HG02981 (cell line): ENCODE results near the gene TCF19.

Source experiments
- ATAC-seq: cut with Tn5 transposase; IDR thresholded peaks from one replicate; pipeline ENCODE4 v1.9.1; 2021; ENCODE audit warnings: mild to moderate bottlenecking, moderate library complexity; ENCODE audit not compliant: unreplicated experiment

TCF19 gene, protein sequence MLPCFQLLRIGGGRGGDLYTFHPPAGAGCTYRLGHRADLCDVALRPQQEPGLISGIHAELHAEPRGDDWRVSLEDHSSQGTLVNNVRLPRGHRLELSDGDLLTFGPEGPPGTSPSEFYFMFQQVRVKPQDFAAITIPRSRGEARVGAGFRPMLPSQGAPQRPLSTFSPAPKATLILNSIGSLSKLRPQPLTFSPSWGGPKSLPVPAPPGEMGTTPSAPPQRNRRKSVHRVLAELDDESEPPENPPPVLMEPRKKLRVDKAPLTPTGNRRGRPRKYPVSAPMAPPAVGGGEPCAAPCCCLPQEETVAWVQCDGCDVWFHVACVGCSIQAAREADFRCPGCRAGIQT

GRCh38 chr6:31158140-31158862 is at the start of gene TCF19:
TSS of gene TCF19 (plus strand) at chr6:31158589. CDS start at chr6:31159470, 881 bp downstream.
- peak; percentile 87 for ATAC-seq

- no peak for ATAC-seq
Observed at GRCh38 chr6:31110825-31111582, 47.4 kb upstream of the TCF19 start.

- no peak for ATAC-seq
Observed at GRCh38 chr6:31111712-31112111, 46.7 kb upstream of the TCF19 start.

- ATAC-seq = no peak
Observed at GRCh38 chr6:31112478-31112877, 45.9 kb upstream of the TCF19 start, which contains the start of gene C6orf15. TSS of gene C6orf15 (minus strand) at chr6:31112575. CDS start at chr6:31112555, 20 bp downstream.

- ATAC-seq = no peak
Observed at GRCh38 chr6:31113861-31114540, 44.4 kb upstream of the TCF19 start.

- ATAC-seq = no peak
Observed at GRCh38 chr6:31114541-31114878, 43.9 kb upstream of the TCF19 start, which contains the start of gene PSORS1C1. TSS of gene PSORS1C1 (plus strand) at chr6:31114800. CDS start at chr6:31129633, 14,833 bp downstream.

- ATAC-seq = no peak
Observed at GRCh38 chr6:31114970-31115849, 43.2 kb upstream of the TCF19 start.

GRCh38 chr6:31115941-31116560 is 42.3 kb upstream of the TCF19 start:
- no peak for ATAC-seq

DNA sequence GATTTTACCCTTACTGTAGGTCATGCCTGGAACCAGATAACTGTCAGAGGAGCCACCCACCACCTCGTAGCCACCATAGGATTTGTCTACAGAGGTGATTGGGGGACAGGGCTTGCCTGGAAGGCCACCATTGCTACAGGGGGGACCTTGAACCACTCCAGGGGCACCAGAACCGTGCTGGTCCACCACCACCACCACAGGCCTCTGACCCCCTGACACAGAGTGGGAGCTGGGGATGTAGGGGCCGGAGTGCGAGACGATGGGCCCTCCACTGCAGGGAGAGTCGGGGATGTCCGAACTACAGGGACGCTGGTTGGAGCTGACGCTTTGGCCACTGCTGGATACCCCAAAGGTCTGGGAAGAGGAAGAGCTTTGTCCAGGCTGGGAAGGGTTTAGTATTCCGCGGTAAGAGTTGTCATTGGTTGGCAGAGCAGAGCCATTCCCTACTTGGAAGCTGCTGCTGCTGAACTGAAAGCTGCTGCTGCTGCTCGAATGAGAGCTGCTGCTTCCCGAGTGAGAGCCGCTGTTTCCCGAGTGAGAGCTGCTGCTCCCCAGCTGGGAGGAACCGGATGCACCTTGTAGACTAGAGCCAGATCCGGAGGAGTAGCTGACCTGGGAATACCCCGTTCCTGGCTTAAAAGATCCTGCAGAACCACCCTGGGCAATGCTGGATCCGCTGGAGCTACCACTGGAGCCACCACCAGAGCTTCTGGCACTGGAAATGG is 41.6 kb upstream of the TCF19 start:
- ATAC-seq = no peak

- no peak for ATAC-seq
Observed at GRCh38 chr6:31118178-31118577, 40.2 kb upstream of the TCF19 start.

DNA sequence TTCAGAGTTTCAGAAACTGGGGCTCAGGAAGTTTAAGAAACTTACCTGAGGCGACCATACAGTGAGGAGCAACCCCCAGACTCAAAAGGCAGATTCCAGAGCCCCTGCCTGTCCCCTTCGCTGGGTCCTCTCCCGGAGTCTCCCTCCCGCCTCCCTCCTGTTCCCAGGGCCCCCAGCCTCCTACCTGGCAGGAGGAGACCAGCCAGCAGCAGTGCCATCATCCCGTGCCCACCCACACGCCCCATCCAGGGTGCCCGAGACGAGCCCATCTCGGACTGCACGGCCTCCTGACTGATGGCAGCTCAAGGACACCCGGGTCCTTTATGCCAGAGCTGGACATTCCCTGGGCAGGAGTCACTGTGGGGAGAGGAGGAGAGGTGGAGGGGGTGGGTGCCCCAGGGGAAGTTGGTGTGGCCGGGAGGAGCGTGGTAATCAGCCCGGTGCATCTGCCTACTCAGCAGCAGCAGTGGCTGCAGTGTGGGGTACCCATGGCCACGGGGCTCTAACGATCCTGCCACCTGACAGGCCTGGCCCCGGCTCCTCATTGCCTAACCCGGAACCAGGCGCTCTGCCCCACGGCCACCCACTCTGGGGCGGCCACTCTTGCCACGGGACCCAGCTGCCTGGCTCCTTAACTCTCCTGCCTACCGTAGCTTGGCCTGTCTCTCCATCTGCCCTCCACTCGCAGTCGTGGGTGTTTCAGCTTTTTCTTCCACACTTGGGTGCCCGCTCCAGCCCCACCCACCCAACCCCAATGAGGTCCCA is 38.1 kb upstream of the TCF19 start, which contains the start of gene CDSN:
CDSN (minus strand) TSS at position 296 of the 765 bp plus-strand sequence; CDS start at position 269, 27 bp downstream.
- no peak for ATAC-seq

- ATAC-seq = no peak
Observed at GRCh38 chr6:31121131-31121790, 37.1 kb upstream of the TCF19 start.

GRCh38 chr6:31122791-31123706 is 35.3 kb upstream of the TCF19 start:
- no peak for ATAC-seq

DNA sequence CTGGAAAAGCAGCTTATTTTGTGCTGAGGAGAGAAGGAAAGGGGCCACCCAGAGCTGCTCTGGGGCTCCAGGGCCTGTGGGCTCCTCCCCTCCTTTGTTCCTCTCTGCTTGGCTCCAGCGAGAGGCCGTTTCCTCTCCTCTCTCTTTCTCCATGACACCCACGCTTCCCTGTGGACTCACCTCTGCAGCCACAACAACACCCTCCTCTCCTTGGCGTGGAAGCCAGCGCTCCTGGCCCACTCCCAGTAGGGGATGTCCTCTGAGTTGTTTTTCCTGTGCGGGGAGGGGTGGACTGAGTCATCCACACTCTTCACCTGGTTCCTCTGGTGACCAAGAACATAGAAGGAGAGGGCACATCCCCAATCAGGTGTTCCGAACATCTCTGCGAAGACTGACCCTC is 33.2 kb upstream of the TCF19 start:
- no peak for ATAC-seq

- ATAC-seq = no peak
Observed at GRCh38 chr6:31125586-31126363, 32.6 kb upstream of the TCF19 start.
